NCI-H2107 treated with DMSO at 0.1 percent for 48 hours (cell line): ENCODE data around the gene SDF2L1.

Source experiments
- DNase-seq: peaks from one replicate; lab custom pipeline; 2025; ENCODE audit not compliant: unreplicated experiment; lab: John Stamatoyannopoulos, UW

Gene SDF2L1

DNA sequence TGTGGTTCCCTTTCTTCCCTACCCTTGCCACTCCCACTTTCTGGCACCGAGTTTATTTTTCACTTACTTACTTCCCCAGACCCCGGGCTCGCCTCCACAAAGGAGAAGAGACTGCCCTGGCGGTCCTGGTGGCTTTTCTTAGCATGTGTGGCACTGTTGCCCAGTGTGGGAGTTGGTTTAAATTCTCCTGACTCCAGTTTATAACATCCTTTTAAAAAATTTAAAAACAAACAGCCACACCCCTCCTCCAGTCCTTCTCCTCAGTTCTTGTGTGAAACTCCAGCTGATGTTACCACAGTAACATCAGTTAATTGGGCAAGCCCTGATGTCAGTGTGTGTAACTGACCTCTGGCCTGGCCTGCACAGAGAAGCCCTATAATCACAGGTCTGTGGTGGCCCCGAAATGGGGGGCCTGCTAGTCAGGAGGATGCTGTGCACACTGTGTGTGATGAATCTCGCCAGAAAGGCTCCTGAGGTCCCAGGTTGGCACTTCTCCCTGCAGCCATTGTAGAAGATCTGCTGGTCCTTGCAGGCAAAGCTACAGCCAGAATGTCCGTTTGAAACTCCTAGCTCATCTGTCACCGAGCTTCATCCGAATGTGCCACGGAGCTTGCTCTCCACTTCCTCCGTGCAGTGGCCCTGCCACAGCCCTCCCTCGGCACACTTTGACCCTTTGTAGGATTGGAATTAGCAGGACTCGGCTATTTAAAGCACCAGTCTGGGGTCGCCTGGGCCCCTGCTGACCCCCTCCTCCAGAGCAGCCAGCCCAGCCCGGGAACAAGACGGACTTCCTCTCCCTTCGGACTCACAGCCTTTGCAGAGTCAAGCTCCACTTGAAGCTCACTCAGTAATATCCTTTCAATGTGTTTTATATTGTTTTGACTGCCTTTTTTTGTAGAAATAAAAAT, 19.8 kb upstream of the SDF2L1 start:
- no peak for DNase-seq

DNA sequence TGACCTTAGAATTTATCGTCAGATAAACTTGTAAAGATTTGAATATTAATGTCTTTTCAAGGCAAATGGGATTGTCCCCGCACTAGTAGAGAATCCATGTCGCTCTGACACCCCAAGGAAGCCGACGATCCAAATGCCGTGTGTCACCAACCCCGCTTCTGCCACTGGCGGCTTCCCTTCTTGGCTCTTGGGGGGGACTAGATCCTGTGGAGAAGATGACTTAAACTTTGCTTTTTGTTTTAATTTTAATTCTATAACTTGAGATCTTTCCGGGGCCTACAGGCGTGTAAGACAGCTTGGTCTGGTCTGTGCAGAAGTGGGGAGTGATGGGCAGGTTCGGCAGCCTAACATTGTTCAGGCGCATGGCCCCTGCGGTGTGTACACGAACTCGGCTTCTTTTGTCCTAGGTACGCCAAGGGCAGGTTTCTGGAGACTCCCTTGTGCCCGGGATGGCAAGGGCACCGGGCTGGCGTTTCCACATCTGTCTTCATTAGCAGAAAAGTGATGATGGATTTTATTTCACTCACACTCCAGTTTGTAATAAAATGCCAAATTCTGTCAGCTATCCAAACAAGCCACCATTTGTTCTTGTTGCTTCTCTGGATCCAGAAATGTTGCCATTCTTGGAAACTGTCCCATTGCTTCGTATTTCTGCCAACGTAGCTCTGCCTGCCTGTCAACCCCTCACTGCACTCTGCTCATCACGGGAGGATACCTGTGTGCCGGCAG, 19.0 kb upstream of the SDF2L1 start:
- DNase-seq: no peak

DNA sequence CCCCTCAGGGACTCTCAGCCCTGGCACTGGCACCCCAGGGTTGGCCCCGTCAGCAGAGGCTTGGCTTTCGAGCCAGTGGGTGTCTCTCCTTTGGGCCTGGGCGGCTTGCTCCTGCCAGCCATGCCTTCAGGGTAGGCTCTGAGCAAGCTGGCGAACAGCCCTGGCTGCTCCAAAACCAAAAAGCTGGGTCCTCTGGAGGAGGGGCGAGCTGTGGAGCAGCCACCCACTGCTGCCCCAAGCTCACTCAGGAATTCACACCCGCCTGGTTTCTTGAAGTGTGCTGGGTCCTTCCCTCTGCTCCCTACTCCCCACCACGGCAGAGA, 18.5 kb upstream of the SDF2L1 start:
- DNase-seq: no peak

DNA sequence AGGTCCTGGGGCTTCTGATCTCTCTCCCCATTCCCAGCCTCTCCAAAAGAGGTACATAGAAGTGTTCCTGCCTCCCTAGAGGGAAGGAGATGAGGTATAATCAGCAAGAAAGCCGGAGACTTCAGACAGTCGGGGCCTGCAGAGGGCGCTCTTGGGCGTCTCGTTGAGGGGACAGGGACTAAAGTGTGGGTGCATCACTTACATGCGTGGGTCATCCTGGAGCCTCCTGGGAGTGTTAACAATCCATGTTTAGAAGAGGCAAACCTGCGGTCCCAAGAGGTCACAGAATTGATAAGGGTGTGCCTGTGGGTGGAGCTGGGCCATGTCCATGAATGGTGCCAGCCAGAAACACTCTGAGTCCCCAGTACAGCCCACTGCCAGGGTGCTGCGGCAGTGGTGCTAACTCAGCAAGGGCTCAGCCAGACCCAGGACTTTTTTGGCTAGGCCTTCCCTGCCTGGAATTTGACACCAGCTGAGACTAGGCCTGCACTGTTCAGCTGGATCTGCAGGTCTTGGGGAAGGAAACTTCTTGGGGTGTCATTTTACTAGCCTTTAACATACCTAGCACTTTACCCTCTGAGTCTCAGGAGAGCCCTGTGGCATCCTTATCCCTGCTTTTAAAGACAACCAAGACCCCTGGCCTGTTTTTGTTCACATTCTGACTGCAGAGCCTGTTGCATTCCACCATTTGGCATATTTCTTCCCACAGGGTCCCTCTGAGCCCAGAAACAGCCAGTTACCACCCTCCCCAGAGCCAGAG, 17.8 kb upstream of the SDF2L1 start:
- no peak for DNase-seq

DNA sequence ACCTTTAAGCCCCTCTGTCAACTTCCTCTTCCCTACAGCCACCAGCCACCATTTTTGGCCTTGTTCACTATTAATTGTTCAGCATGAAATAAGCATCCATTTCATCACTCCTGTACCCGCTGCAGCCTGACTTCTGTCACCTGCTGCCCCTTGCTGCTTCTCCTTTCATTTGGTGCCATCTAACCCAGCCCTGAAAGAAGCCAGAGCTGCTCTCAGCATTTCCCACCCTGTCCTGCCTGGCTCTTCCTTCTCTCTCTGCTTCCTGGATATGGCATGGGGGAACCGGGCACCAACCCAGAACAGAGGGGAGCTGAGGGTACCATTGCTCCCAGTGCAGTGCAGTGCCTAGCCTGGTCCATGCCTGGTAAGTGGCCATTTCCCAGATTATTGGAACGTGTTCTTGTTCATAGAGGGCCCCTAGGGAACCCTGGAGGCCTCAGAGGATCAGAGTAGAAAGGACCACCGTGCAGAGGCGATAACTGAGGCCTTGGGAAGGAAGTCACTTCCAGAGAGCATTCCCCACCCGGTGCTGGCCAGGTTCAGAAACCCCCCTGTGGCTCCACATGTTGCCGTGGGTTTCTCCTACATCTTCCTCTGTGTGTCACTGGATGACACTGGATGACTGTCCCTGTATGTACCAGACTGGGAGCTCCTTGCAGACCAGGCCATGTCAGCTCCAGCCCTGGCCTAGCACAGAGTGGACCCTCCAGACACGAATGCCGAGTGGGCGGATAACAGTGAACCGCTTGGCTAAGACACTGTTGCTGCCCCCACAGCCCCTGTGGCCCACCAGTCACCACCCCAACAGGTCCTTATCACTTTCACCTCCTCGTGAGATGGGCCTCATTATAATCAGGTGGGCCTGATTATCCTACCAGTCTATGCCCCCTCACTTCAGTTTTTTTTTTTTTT, 17.0 kb upstream of the SDF2L1 start:
- DNase-seq: no peak

DNA sequence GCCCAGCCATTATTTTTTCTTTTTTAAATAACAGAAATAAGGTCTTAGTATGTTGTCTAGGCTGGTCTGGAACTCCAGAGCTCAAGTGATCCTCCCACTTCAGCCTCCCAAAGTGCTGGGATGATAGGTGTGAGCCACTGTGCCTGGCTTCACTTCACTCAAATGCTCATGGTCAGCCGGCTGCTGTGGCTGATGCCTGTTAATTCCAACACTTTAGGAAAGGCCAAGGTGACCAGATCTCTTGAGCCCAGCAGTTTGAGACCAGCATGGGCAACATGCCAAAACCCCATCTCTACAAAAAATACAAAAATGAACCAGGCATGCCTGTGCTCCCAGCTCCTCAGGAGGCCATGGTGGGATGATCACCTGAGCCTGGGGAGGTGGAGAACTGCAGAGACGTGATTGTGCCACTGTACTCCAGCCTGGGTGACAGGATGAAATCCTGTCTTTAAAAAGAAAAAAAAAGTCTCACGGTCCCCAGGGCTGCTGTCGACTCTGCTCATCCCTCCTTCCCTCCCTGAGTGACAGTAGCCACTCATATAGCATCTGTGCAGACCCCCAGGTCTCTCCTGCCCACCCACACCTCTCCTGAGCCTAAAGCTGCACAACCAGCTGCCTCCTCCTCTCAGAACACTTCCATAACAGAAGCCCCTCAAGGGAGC, 15.9 kb upstream of the SDF2L1 start:
- no peak for DNase-seq

DNA sequence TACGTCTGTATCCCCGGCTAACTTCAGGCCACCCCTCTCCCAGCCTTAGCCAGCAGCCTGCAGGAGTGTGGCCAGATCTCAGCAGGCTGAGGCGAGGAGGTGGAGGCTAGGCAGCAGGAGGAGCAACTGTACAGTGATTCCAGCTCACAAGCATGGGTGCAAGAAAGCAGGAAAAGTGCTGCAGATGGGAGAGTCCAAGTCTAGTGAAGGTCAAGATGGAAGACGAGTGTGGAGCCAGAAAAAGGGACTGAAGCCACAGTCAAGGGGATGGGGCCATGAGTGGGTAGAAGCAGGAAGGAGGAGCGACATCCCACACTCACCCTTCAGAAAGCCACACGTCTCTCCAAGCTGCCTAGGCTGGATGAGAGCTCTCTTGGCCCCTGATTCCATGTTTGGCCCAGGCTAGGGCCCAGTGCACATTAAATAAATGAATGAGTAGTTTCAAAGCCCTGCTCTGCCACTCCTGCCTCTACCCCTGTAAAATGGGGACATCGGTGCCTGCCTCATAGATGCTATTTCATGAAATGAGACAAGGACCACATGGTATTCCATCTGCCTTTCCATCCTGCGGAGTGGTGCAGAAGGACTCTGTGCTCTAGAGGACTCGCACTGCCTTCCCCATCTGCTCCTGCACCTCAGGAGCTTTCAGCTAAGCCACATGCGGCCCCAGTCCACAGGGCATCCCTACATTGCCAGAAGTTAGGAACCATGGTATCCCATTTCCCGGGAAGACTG, 15.2 kb upstream of the SDF2L1 start:
- no peak for DNase-seq

DNA sequence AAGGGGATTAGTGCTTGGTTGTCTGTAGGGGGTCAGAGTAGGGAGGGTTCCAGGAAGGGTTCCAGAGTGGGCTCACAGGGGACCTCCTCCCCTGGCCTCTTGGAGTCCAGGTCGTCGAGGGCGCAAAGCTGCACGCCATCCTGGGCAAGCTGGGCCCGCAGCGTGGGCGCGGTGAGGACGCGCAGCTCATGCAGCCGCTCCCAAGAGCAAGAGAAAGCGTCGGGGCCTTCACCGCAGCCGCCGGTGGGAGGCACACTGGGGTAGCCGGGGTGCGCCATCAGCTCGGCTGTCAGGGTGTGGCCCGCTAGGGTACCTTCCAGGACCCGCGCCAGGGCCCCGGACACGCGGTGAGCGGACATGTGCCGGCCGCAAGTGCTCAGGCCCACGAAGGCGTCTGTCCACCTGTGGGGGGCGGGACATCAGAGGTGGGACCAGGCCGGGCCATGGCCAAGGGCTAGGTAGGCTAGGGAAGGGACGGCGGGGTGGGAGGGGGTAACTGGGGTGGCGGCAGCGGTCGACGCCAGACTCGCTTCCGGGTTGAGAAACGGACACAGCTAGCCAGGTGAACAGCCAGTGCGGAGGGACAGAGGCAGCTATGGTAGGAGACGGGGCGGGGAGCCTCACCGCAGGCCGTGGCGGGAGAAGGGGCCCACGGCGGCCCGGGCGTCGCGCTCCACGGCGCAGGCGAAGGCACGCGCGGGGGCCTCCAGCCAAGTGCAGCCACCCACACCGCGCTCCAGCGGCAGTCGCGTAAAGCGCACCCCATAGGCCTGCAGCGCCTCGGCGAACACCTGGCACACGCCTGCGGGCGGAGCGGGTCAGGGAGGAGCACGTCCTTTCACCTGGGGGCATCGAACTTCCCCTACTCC, 13.5 kb upstream of the SDF2L1 start:
- no peak for DNase-seq

DNA sequence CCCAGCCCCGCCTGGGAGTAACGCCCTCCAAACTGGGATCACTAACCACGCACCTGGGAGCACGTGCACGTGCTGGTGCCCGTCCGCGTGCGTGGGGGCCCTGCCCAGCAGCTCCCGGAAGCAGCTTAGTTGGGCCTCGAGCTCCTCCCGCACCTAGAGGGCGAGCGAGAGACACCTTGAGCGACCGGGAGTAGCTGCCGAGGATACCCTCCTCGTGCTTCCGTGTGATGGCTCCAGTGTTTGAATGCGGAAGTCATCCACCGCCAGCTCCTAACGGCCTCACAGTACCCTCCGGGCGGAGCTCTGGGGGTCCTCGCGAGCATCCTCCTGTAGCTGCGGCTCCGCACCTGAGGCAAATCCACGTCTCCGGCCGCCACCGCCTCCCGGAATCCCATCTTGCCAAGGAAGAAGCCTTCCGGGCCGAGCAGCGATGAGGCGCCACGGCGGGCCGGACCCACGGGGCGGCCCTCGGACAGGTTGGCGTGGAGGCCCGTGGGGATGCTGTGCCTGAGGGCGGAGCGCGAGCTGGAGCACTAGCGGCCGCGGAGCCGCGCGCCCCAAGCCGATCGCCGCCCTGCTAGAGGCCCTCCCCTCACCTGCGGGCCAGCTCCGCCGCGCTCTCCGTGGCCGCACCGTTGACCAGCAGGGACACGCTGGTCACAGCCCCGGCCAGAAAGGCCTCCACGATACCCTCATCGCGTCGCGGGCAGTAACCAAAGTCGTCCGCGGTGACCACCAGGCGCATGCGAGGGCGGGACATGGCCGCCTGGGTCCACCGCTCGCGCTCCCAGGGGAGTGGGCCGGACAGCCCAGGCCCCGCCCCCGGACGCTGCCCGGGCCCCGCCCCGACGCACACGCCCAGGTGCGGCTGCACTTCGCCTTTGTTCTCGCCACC, 12.6 kb upstream of the SDF2L1 start, which contains the start of gene YDJC:
TSS of gene YDJC (minus strand) at position 768 of the 895 bp plus-strand sequence. CDS start at position 760, 8 bp downstream.
- peak; percentile 59 for DNase-seq

DNA sequence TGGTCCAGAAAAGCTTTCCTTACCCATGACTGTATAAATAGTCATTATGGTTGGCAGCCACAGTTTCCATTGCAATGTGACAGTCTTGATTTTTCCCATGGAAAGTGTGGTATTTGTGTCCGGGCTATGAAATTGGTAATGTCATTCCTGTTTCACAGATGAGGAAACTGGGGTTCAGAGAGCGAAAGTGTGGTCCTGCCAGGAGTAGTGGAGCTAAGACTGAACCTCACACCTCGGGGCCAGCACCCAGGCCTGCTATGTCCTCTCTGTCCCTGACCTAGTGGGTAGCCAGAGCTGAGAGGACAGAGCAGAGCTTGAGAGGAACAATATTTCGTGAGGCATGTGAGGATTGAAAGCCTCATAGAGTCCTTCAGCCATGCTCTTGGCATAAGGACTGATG, 11.1 kb upstream of the SDF2L1 start:
- no peak for DNase-seq

DNA sequence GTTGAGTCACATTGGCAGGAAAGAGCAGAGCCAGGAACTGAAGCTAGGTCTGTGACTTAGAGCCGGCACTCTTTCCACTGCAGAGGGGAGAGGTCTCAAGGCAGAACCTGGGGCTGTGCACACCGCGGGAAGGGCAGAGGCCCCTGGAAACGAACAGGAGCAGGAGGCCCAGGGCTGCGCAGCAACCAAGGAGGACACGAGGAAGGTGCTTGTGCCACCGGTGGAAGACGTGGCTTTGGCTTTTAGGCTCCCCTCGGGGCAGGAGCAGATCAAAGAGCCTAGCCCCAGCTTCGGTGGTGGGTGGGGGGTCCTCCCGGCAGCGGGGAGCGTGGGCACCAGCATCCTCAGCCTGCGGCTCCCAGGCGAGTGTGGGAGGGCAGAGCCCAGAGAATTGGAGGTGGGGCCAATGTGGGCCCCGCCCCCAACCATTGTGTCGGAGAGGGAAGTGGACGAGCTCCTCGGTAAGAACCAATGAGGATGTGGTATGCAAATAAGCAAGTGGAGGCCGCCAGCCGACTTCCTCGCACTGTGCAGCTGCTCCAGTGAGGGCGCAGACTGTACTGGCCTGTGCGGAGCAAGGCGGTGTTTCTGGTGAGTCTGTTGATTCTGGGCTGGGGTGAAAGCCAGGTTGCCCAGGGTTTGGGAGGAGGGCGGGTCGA, 9.7 kb upstream of the SDF2L1 start, which contains the start of gene CCDC116:
TSS of gene CCDC116 (plus strand) at position 524 of the 659 bp plus-strand sequence. CDS start 422 bp downstream, outside the sequence.
- DNase-seq: no peak

DNA sequence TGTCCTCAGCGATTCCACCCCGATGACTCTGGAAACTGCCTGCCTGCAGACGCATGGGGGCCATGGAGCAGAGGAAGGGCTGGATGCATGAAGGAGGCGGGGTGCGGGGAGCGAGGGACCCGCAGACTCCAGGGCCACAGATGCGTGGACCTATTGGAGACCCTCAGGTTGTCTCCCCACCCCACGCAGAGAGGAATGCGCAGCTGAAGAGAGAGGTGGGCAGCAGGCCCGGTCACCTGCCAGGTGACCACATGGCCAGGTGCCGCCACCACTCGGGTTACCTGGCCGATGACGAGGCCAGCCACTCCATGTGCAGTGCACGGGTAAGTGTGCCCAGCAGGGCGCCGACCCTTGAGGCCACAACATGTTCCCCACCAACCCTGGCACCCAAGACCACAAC, 9.2 kb upstream of the SDF2L1 start:
- DNase-seq: no peak

DNA sequence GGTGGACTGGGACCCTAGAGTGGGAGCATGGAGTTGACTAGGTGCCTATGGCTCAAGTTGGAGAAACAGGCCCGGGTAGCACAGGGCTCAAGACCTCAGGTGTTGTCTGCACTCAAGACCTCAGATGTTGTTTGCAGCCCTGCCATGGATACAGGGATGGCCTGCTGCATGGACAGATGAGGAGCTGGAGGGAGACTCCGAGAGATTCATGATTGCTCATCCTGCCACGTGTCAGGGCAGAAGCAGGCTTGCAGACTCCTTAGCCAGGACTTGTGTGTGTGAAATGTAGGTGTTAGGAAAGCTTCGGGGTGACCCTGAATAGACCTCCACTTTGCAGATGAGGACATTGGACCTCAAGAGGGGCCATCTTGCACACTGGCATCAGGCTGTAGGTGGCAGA, 8.6 kb upstream of the SDF2L1 start:
- DNase-seq: no peak

DNA sequence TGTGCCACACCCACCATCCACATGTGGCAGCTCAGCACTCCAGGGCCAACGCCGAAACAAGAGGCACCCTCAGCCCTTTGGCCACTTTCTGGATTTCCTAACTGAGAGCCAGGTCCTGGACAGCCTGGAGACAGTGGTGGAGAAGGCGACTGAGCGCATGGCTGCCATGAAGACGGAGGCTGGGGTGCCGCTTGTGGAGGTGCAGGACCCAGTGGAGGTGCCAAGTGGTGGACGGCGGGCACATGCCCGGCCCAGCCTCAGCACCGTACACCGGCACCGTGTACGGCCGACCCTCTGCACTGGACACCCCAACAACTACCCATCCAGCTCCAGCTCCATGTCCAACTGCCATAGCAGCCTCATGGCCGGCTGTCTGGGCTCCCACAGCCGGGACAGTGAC, 8.0 kb upstream of the SDF2L1 start:
- DNase-seq: no peak

DNA sequence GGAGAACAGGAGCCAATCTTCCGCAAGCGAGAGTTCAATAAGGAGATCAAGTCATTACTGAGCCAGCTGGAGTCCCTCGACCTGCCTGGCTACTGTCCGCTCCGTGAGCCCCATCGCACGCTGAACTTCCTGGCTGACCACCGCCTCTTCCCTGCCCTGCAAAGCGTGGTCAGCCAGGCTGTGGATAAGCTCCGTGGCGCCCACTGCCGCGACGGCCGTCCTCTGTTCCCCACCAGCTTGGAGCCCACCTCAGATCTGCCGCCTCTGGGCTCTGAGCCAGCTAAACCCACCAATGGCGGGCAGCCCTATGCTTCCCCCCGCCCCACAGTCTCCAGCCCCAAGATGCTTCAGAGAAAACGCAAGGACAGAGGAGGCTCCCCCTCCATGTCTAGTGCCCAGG, 7.3 kb upstream of the SDF2L1 start:
- DNase-seq: no peak

DNA sequence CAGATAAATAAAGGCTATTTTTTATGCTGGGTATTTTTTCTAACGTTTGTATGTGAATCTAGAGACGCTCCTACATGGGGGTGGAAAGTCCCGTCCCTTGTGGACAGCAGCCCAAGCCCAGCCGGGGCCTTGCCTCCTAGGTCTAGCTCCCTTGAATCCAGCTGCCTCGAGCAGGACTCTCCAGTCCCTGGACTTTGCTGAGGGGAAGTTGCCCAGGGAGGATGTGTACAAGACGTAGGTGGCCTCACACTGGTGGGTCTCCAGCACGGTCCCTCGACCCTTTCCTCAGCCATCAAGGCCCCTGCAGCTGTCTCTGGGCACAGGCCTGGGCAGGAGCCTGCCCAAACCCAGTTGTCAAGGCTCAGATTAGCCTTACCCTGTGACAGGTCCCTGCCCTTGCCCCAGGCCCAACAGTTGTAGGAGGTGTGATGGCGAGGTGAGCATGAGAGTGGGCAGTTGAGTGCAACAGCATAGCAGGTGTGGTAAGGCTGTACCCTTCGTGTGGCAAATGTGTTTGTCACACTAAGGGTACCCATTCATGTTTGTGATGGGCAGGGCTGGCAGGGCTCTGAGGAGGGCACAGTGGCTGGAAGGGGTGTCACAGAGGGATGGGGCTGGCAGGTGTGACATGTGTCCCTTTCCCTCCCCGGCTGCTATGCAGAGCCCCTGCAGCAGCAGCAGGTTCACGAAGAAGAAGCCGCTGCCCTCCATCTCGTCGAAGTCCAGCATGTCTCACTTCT, 6.2 kb upstream of the SDF2L1 start:
- no peak for DNase-seq
